ENCODE results near the gene CACNA1G.

CACNA1G gene

GRCh38 chr17:50660042-50660886 lies 99.7 kb downstream of the CACNA1G start:
- no peak for FAIRE-seq

- no peak for FAIRE-seq
Observed at GRCh38 chr17:50660887-50661345, 100.4 kb downstream of the CACNA1G start.

DNA sequence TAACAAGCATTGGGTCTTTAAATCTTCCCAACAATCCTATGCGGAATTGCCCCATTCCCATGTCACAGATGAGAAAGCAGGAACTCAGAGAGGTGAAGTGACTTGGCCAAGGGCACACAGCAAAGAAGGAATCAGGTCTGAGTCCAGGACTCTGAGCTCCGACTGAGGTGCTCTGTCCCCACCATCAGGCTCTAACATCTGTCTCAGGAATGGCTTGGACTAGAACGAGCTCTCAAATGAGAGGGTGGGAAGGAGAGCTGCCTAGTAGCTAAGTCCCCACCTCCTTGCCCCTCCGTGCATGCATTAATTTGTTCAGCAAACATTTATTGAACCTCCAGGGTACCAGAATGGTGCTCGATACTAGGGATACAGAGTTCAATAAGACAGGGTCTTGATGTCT lies 100.8 kb downstream of the CACNA1G start:
- FAIRE-seq: no peak

DNA sequence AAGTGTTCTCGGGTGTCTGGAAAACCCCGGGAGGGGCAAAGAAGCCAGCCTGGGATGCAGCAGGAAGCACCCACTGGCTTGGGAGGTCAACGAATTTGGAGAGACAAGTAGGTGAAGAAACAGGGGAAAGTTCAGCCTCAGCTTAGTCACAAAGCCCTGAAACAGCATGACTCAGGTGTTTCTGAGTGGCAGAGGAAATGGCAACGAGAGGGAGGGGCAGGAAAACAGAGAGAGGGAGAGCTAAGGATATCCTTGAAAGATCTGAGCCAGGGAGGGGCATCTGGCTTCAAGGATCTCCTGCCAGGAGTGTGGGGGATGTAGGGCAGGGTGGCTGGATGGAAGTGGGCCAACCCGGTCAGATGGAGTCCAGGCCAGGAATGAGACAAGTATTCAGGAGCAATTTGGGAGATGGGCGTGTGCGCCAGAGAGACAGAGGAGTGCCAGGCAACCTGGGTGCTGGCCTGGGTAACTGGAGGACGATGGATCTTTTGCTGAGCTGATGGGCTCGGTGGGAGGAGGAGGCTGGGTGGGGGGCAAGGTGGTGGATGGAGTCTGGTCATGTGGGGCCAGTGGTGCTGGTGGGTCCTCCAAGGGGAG lies 101.4 kb downstream of the CACNA1G start:
- no peak for FAIRE-seq

DNA sequence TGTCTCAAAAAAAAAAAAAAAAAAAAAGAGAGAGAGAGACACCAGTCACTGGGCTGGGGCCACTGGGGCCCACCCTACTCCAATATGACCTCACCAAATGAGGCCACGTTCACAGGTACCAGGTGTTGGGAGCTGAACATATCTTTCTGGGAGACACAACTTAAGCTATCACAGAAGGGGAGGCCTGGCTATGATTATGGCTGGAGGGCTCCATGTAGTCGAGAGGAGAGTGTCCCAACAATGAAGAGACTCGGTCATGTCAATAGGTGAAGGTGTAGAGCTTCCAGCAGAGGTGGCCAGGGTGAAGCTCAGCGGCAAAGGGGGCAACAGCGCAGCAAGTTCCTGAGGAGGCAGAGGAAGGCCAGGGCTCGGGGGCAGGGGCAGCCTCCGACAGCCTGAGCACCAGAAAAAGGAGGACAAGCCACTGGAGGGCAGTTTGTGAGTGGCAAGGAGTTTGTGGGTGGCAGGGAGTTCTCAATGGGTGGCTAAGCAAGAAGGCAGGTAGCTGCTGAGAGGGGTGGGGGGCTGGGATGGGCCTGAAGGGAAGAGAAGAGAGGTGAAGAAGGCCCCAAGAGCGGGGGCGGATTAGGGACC lies 102.2 kb downstream of the CACNA1G start:
- no peak for FAIRE-seq

DNA sequence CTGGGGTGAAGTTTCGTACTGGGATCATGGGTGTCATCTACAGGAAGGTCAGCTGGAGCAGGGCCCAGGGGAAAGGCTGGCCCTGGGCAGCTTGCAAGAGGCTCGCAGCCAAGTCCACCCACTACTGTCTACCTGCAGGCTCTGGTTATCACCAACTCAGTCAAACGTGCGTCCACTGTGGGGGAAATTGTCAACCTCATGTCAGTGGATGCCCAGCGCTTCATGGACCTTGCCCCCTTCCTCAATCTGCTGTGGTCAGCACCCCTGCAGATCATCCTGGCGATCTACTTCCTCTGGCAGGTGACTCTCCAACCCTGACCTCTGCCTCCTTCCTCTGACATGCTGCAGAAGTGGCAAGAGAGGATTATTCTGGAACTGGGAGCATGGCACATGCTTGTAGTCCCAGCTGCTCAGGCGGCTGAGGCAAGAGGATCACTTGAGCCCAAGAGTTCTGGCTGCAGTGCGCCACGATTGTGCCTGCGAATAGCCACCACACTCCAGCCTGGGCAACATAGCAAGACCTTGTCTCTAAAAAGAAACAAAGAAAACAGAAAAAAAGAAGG lies 103.4 kb downstream of the CACNA1G start:
- no peak for FAIRE-seq

- FAIRE-seq: no peak
Observed at GRCh38 chr17:50664788-50665458, 104.4 kb downstream of the CACNA1G start.

DNA sequence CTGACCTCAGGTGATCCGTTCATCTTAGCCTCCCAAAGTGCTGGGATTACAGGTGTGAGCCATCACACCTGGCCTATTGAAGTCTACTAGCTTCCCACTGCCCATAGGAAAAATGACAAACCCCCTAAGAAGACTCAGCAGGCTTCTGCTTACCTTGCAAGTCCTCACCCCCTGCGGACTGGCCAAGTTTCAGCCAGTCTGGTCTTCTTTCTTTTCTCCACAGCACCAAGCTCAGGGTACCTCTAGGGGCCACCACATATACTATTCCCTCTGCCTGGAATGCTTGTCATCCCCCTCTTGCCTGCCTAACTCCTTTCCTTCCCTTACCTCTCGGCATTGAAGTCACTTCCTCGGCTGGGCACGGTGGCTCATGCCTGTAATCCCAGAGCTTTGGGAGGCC lies 105.3 kb downstream of the CACNA1G start:
- no peak for FAIRE-seq

DNA sequence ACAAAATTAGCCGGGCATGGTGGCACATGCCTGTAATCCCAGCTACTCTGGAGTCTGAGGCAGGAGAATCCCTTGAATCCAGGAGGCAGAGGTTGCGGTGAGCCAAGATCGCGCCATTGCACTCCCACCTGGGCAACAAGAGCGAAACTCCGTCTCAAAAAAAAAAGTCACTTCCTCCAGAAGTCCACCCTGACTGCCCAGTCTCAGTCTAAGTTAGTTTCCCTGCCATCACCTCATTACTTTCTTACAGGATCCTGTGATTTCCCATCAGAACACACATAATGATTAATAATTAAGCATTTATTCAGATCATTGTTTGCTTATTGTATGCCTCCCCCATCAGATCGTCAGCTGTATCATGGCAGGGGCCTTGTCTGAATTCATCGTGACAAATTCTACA lies 105.8 kb downstream of the CACNA1G start:
- FAIRE-seq: no peak

DNA sequence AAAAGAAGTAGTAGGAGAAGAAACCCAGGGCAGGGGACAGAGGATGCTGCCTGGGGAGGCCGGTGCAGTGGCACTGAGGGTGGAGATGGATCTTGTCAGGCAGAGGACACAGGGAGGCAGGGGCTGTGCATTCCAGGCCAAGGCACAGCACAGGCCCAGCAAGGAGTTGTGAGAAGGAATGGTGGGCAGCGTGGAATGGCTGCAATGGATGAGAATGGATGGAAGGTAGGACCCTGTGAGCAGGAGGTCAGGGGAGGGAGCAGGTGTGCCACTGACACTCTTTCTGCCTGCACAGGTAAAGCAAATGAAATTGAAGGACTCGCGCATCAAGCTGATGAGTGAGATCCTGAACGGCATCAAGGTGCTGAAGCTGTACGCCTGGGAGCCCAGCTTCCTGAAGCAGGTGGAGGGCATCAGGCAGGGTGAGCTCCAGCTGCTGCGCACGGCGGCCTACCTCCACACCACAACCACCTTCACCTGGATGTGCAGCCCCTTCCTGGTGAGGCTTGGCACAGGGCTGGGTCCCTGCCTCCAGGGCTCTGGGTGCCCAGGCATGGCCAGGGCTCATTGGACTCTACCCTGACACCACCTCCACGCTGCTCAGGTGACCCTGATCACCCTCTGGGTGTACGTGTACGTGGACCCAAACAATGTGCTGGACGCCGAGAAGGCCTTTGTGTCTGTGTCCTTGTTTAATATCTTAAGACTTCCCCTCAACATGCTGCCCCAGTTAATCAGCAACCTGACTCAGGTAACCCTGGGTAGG lies 106.9 kb downstream of the CACNA1G start:
- no peak for FAIRE-seq

GRCh38 chr17:50668025-50668837 lies 107.7 kb downstream of the CACNA1G start:
- FAIRE-seq: no peak

GRCh38 chr17:50668838-50669581 lies 108.5 kb downstream of the CACNA1G start:
- no peak for FAIRE-seq

- no peak for FAIRE-seq
Observed at GRCh38 chr17:50672071-50672470, 111.6 kb downstream of the CACNA1G start.

DNA sequence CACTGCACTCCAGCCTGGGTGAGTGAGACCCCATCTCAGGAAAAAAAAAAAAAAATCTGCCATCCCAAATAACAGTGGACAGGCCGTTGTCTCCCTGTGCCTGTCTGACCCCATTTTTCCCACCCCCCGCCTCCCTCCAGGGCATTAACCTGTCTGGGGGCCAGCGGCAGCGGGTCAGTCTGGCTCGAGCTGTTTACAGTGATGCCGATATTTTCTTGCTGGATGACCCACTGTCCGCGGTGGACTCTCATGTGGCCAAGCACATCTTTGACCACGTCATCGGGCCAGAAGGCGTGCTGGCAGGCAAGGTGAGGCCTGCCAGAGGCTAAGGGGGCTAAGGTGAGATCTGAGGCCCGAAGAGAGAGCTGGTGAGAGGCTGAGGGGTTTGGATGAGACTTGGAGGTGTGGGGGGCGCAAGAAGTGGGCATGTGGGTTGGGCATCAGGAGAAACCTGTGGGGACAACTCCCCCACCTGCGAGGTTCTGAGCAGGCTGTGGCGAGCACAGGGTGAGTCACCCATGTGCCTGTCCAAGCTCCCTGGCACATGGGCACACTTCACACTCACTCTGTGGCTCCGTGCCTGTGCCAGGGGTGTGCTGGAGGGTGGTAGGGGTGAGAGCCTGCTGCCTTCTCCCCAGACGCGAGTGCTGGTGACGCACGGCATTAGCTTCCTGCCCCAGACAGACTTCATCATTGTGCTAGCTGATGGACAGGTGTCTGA lies 112.5 kb downstream of the CACNA1G start:
- FAIRE-seq: no peak

DNA sequence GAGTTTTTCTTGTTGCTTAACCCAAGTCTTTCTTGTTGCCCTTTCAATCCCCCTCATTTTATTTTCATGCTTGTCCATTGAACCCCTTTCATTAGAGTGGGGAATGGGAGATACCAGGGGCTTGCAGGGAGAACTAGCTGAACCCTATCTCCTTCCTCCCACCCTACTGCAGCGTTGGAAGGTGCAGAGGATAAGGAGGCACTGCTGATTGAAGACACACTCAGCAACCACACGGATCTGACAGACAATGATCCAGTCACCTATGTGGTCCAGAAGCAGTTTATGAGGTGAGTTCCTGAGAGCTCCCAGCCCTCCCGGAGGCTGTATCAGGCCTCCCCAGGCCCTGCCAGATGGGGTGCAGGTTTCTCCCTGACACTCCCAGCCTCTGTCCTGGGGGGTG lies 114.7 kb downstream of the CACNA1G start:
- FAIRE-seq: no peak

DNA sequence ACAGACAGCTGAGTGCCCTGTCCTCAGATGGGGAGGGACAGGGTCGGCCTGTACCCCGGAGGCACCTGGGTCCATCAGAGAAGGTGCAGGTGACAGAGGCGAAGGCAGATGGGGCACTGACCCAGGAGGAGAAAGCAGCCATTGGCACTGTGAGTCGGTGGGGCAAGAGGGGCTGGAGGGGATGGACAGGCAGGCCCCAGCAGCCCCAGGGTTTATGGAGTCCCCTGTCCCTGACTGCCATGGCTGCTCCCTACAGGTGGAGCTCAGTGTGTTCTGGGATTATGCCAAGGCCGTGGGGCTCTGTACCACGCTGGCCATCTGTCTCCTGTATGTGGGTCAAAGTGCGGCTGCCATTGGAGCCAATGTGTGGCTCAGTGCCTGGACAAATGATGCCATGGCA lies 115.1 kb downstream of the CACNA1G start:
- FAIRE-seq: no peak

DNA sequence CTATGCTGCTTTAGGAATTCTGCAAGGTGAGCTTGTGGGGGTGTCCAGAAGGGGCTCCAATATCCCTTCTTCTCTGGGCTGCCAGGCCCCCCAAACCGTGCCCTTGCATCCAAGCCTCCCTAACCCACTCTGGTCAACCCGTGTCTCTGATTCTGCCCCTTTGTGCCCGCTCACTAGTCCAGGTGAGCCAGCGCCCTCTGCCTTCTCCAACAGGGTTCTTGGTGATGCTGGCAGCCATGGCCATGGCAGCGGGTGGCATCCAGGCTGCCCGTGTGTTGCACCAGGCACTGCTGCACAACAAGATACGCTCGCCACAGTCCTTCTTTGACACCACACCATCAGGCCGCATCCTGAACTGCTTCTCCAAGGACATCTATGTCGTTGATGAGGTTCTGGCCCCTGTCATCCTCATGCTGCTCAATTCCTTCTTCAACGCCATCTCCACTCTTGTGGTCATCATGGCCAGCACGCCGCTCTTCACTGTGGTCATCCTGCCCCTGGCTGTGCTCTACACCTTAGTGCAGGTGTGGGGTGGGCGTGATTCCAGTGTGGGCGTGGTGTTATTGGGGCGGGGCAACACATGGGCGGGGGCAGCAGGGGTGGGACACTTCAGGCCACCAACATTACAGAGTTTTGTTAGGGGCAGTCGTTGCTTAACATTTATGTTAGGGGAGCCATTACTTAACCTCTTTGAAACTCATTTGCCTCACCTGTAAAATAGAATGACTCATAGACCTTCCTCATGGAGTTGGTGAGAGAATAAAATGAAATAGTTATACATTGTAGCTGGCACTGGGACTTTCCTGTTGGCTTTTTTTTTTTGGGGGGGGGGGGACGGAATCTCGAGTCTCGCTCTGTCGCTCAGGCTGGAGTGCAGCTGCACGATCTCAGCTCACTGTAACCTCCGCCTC lies 115.8 kb downstream of the CACNA1G start:
- no peak for FAIRE-seq

Data from TTC549 (cell line).